Activated naive CD4-positive, alpha-beta T cell treated with anti-CD3 and anti-CD28 coated beads, Interleukin-2, amount 50 U/mL, for 24 hours (primary cell): ENCODE measurements around the gene ANKRD53.
A peak's percentile ranks its signal among the peaks of the same experiment; 100 is the strongest.

Experiments used
- H3K27ac Mint-ChIP-seq: one replicate; pipeline ENCODE4 v1.8.0; 2021; ENCODE audit warnings: mild to moderate bottlenecking, mixed read lengths
- H3K27me3 Mint-ChIP-seq: one replicate; pipeline ENCODE4 v1.8.0; 2021; ENCODE audit warnings: mixed read lengths
- H3K36me3 Mint-ChIP-seq: one replicate; pipeline ENCODE4 v1.8.0; 2021; ENCODE audit warnings: mixed read lengths
- H3K4me1 Mint-ChIP-seq: one replicate; pipeline ENCODE4 v1.8.0; 2021; ENCODE audit warnings: mixed read lengths
- H3K4me3 Mint-ChIP-seq: one replicate; pipeline ENCODE4 v1.8.0; 2021; ENCODE audit warnings: mild to moderate bottlenecking, mixed read lengths
- H3K9me3 Mint-ChIP-seq: one replicate; pipeline ENCODE4 v1.8.0; 2021; ENCODE audit warnings: mixed read lengths

Gene ANKRD53

DNA sequence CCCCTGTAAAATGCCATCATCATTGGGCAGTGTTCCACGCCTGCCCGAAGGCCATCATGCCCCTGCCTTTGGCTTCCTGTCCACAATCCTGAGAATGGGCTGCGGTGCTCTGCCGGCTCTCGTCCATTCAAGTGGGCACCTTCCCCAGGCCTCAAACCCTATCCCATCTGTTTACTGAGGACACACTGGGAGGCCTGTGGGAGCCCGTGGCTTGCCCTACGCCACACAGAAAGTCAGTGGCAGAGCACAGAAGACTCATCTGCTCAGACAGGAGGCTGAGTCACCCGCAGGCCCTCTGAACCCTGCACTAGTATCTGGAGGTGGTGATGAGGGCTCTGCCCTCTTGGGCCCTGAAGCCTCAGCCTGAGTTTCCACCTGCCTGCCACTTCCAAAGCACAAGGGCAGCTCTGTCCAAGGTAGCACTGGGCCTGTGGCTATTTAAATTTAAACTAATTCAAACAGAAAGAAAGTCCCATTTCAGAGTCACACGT is 19.1 kb upstream of the ANKRD53 start:
- Mint-ChIP-seq H3K4me3 (no peak overlapping the region), H3K27ac (no peak overlapping the region), H3K4me1 (peaks cover 4% of the 10 kb centered on the region), H3K9me3 (no peaks in the 10 kb centered on the region), H3K27me3 (peaks cover 23% of the 10 kb centered on the region), H3K36me3 (no peaks in the 10 kb centered on the region)

DNA sequence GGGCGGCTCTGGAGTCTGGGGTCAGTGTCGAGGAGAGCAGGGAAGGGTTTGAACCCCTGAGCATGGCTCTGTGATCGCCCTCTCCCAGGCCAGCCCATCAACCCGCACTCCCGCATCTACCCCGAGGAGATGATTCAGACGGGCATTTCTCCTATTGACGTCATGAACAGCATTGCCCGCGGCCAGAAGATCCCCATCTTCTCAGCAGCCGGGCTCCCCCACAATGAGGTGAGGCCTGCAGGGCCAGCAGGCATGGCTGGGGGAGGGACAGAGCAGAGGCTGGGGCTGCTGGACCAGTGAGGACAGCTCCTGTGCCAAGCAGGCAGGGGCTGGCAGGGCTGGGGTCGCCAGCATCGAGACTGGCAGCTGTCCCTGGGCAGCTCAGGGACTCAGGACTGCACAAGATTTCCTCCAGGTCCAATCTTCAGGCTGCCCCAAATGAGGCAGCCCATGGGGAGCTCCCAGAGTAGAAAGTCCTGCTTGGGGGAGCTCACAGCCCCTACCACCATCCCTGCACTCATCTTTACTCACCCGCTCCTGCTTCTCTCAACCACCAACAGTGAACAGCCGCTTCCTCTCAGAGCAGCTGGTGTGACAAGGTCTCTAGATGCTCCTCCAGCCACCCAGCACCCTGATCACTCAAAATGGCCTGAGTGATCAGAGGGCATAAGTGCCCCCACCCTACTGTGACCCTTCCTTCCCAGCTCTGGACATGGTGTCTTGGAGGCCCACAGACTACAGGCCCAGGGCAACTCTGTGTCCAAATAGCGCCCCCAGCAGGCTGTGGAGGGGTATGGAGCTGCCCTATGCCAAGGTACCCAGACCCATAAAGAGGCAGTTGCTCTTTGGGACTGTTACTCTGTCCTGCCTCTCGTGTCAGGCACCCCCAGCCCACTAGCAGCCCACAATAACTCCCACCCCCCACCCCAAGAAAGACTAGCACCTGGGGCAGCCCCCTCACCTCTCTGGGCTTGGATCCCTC is 18.3 kb upstream of the ANKRD53 start:
- Mint-ChIP-seq H3K4me3 (no peak overlapping the region), H3K9me3 (no peaks in the 10 kb centered on the region), H3K27me3 (peaks cover 21% of the 10 kb centered on the region), H3K27ac (no peak overlapping the region), H3K36me3 (no peaks in the 10 kb centered on the region), H3K4me1 (peaks cover 10% of the 10 kb centered on the region)

DNA sequence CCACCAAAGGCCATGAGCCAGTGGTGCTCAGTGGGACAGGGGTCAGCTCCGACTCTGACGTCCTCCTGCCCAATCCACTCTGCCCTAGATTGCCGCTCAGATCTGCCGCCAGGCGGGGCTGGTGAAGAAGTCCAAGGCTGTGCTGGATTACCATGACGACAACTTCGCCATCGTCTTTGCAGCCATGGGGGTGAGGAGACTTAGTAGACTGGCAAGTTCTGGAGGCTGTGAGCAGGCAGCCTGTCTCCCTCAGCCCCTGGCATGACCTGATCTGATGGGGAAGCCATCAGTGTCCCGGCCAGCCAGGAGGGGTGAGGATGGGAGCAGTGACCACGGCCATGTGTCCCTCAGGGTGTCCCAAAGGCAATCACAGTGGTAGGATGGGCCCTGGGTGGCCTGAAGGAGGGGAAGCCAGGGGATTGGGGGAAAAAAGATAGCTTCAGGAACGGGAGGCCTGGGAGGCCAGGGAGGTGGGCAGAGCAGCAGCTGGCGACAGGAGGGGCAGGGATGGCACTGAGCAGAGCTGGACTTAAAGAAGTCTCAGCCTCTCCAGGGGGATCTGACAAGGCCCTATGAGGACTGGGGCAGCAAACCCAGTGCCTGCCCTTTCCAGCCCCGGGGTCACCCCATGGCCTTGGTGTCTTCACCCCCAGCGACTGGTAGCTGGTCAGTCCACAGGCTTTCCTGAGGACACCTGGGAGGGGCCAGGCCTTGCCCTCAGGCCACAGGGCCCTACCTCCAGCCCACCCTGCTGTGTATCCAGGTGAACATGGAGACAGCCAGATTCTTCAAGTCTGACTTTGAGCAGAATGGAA is 17.4 kb upstream of the ANKRD53 start:
- H3K36me3 Mint-ChIP-seq = no peaks in the 10 kb centered on the region
- no peak overlapping the region for H3K4me3 Mint-ChIP-seq

DNA sequence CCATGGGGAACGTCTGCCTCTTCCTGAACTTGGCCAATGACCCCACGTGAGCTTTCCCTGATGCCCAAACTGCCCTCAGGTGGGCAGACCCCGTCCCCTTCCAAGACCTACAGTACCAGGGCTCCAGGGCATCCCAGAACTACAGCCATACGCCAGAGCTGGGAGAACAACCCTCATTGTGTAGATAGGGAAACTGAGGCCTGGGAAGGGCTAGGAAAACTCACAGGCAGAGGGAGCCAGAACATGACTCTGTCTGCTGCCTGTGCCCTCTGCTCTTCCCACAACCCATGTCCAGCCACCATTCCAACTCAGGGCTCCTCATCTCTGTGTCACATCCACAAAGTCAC is 16.8 kb upstream of the ANKRD53 start:
- Mint-ChIP-seq H3K4me3 (no peak overlapping the region), H3K27me3 (peaks cover 14% of the 10 kb centered on the region), H3K9me3 (no peaks in the 10 kb centered on the region), H3K4me1 (peaks cover 12% of the 10 kb centered on the region), H3K27ac (no peak overlapping the region), H3K36me3 (no peaks in the 10 kb centered on the region)

More for the DNA sequence above, 17.4 kb upstream of the ANKRD53 start:
- Mint-ChIP-seq H3K9me3 (no peaks in the 10 kb centered on the region), H3K27me3 (peaks cover 17% of the 10 kb centered on the region), H3K4me1 (peaks cover 12% of the 10 kb centered on the region), H3K27ac (no peak overlapping the region)

DNA sequence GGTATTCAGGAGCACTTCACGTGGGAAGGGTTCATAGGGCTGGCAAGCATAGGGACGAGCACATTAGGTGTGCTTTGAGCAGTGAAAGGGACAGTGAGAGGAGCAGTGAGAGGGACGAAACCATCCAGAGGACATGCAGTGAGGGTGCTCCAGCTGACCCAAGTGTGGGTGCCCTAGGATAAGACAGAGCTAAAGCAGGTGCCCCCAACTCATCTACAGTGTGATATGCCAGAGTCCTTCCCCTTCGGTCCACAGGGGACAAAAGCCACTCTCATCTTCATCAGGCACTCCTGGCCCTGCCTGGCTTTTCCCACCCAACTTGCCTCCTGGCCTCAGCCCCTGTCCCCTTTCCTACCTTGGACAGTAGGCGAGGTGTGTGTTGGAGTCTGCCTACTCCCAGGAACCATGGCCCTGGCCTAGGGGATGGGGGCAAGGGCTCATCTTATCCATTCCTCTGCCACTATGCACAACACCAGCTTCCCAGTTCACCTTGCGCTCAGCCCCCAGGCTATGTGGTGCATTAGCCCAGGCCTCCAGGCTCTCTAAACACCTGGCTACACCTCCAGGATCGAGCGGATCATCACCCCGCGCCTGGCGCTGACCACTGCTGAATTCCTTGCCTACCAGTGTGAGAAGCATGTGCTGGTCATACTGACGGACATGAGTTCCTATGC is 16.1 kb upstream of the ANKRD53 start:
- no peak overlapping the region for H3K27ac Mint-ChIP-seq

DNA sequence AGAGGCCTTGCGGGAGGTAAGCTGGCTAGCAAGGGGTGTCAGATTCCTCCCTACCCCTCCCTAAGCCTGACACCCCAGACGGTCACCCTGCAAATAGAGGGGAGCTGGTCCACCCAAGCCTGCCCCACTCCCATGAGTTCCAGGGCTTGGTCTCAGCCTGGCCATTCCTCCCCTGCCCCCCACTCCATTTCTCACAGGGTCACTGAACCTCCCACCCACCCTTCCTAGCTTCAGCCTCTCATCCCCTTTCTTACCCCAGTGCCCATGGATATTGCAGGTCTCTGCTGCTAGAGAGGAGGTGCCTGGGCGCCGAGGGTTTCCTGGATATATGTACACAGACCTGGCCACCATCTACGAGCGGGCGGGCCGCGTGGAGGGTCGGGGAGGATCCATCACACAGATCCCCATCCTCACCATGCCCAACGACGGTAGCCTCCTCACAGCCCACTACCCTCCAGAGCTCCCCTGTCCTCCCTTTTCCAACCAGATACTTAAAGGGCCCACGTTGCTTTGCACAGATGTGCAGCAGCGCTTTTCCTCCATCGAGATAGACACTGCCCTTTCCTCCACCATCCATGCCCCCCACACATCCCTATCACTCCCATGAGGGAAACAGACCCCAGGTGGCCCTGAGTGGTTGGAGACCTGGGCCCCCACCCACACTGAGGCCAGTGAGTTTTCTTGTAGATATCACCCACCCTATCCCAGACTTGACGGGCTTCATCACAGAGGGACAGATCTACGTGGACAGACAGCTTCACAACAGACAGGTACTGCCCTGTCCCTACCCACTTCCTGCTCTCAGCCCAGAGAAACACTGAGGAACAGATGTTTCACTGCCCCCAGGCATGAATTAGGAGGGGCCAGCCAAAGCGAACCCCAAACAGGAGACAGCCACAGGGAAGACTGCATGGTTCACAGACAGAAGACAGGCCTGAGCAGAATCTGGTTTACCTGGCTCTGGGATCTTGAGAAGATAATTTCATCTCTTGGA is 15.2 kb upstream of the ANKRD53 start:
- Mint-ChIP-seq H3K36me3 (no peaks in the 10 kb centered on the region), H3K9me3 (no peaks in the 10 kb centered on the region), H3K27me3 (peaks cover 13% of the 10 kb centered on the region), H3K4me3 (peak overlapping the region; percentile 36), H3K4me1 (peaks cover 12% of the 10 kb centered on the region), H3K27ac (no peak overlapping the region)

More for the DNA sequence above, 16.1 kb upstream of the ANKRD53 start:
- no peaks in the 10 kb centered on the region for H3K36me3 Mint-ChIP-seq
- H3K27me3 Mint-ChIP-seq = peaks cover 13% of the 10 kb centered on the region
- no peaks in the 10 kb centered on the region for H3K9me3 Mint-ChIP-seq
- peaks cover 12% of the 10 kb centered on the region for H3K4me1 Mint-ChIP-seq
- H3K4me3 Mint-ChIP-seq = no peak overlapping the region

DNA sequence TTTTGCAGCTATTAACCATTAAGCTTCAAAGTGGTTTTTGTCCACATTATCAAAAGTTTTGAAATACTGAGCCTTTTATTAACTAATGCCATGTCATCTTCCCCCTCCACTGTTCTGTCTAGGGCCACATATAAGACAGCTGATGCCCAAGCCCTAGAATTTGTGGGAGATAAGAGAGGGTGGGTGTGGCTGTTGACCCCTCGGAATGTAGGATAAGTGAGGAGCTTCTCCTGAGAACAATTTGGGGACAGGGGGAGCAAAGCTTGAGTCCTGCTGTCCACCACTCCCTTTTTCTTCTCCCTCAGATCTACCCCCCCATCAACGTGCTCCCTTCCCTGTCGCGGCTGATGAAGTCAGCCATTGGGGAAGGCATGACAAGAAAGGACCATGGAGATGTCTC is 14.3 kb upstream of the ANKRD53 start:
- H3K27me3 Mint-ChIP-seq = peaks cover 12% of the 10 kb centered on the region
- peak overlapping the region; percentile 36 for H3K4me3 Mint-ChIP-seq
- peaks cover 9% of the 10 kb centered on the region for H3K4me1 Mint-ChIP-seq
- H3K36me3 Mint-ChIP-seq = no peaks in the 10 kb centered on the region
- no peaks in the 10 kb centered on the region for H3K9me3 Mint-ChIP-seq
- H3K27ac Mint-ChIP-seq = peak overlapping the region; percentile 59

DNA sequence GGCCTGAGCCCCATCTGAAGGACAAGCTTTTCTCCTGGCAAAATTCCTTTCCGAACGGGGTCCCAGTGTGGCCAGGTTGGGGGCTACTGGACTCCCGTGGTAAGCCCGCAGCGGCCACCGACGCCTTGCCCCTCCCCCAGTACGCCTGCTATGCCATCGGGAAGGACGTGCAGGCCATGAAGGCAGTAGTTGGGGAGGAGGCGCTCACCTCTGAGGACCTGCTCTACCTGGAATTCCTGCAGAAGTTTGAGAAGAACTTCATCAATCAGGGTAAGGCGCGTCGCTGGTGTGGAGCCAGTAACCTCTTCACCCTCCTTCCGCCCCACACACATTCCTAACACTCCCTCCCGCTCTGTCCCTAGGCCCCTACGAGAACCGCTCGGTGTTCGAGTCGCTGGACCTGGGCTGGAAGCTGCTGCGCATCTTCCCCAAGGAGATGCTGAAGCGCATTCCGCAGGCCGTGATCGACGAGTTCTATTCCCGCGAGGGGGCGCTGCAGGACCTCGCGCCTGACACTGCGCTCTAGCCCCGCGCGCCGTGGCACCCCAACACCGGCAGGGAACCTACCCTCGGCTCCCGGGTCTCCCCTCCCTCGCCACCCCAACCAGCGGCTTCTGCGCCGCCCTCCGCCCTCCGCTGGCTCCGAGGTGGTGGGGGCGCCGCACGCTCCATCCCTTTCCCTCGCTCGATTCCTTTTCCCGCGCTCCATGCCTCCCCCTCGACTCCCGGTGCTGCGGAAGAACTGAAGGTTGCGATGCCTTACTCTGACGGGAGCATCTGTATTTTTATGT is 13.6 kb upstream of the ANKRD53 start:
- no peaks in the 10 kb centered on the region for H3K9me3 Mint-ChIP-seq

DNA sequence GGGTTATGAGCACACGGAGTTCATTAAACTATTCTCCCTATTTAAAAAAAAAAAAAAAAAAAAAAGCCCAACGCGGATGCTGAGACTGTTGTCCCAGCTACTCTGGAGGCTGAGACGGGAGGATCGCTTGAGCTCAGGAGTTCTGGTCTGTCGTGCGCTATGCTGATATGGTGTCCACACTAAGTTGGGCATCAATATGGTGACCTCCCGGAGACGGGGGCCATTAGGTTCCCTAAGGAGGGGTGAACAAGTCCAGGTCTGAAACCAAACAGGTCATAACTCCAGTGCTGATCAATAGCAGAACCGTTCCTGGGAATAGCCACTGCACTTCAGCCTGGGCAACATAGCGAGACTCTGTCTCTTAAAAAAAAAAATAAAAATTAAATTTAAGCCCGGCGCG is 12.9 kb upstream of the ANKRD53 start:
- Mint-ChIP-seq H3K9me3 (no peaks in the 10 kb centered on the region), H3K27me3 (peaks cover 14% of the 10 kb centered on the region), H3K4me3 (peak overlapping the region; percentile 88), H3K27ac (no peak overlapping the region), H3K36me3 (no peaks in the 10 kb centered on the region), H3K4me1 (peaks cover 9% of the 10 kb centered on the region)

More for the DNA sequence above, 13.6 kb upstream of the ANKRD53 start:
- H3K4me3 Mint-ChIP-seq = peak overlapping the region; percentile 88
- H3K27ac Mint-ChIP-seq = no peak overlapping the region
- peaks cover 11% of the 10 kb centered on the region for H3K27me3 Mint-ChIP-seq
- H3K4me1 Mint-ChIP-seq = peaks cover 9% of the 10 kb centered on the region
- no peaks in the 10 kb centered on the region for H3K36me3 Mint-ChIP-seq

DNA sequence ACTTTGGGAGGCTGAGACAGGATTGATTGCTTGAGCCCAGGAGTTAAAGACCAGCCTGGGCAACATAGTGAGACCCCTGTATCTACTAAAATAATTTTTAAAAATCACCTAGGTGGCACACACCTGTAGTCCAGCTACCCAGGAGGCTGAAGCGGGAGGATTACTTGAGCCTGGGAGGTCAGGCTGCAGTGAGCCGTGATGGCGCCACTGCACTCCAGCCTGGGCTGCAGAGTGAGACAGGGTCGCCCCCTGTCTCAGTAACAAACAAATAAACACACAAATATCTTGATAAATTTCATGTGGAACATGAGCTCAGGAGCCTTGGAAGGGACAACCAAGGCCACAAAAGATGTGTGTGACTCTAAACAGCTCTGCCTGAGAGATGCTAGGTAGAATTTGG is 11.7 kb upstream of the ANKRD53 start:
- Mint-ChIP-seq H3K27ac (no peak overlapping the region), H3K4me3 (no peak overlapping the region), H3K4me1 (peaks cover 9% of the 10 kb centered on the region), H3K27me3 (peaks cover 11% of the 10 kb centered on the region), H3K9me3 (no peaks in the 10 kb centered on the region), H3K36me3 (no peaks in the 10 kb centered on the region)

DNA sequence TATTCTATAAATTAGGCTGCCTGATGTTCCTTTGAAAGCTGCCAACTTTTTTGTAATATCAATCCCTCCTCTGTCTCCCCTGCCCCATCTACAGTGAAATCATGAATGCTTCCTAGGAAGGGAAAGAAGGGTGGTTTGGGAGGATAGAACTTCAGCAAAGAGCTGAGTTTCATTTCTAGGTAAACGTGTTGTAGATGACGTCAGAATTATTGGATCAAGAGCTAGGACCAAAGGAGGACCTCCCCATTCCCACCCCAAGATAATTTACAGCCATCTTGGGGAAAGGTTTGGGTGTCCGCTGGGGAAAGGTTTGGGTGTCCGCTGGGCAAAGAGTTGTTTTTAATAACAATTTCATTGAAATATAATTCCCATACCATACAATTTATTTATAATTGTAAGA is 11.2 kb upstream of the ANKRD53 start:
- Mint-ChIP-seq H3K4me3 (no peak overlapping the region), H3K27me3 (peaks cover 13% of the 10 kb centered on the region), H3K36me3 (no peaks in the 10 kb centered on the region), H3K9me3 (no peaks in the 10 kb centered on the region), H3K27ac (no peak overlapping the region), H3K4me1 (peaks cover 9% of the 10 kb centered on the region)

DNA sequence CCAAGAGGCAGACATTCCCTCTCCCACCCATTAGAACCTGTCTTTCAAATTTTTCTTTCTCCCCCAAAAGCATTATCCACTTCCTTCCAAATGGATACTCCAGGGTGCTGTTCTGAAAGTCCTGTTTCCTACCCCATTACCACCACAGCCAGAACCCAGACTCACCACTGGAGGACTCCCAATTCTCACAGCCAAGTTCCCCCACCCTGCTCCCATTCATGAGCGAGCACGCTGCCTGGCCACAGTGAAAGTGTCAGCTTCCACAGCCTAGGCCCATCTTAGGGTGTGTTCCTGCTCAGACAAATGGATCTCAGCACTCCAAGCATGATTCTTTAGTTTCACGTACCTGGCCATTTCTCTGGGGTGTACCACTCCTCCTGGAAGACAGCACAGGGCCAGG is 3.8 kb upstream of the ANKRD53 start:
- no peaks in the 10 kb centered on the region for H3K9me3 Mint-ChIP-seq
- H3K4me3 Mint-ChIP-seq = no peak overlapping the region
- no peak overlapping the region for H3K27ac Mint-ChIP-seq
- peaks cover 8% of the 10 kb centered on the region for H3K27me3 Mint-ChIP-seq
- peaks cover 16% of the 10 kb centered on the region for H3K4me1 Mint-ChIP-seq
- H3K36me3 Mint-ChIP-seq = no peaks in the 10 kb centered on the region

DNA sequence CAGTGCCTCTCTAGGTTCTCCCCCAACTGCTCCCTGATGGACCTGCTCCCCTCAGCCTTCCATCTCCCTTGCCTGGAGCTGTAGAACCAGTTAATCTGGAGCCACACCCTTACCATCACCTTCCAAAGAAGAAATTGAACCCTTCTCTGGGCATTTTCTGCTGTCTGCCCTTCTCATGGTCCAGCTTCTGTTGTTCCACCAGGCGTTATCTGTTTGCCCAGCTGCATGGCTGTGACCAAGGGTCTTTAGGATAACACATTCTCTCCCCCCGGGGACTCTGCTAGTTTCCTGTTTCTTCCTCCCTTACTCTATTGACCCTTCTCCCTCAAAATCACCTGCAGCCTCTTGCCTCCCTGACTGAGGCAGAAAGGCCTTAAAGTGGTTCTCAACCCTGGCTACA is 3.2 kb upstream of the ANKRD53 start:
- peaks cover 6% of the 10 kb centered on the region for H3K27me3 Mint-ChIP-seq
- H3K36me3 Mint-ChIP-seq = no peaks in the 10 kb centered on the region
- H3K9me3 Mint-ChIP-seq = no peaks in the 10 kb centered on the region
- H3K27ac Mint-ChIP-seq = no peak overlapping the region
- H3K4me1 Mint-ChIP-seq = peaks cover 16% of the 10 kb centered on the region
- H3K4me3 Mint-ChIP-seq = no peak overlapping the region
